Fibroblast of lung (primary cell): ENCODE data around the gene KLHL18. TPM values are rescaled to one million over a fixed set of nuclear protein-coding genes. Genes with fewer than 3 reads are reported as not detected.

ENCODE experiments used
- DNase-seq, 2 donors: peaks; one replicate each; pipeline versions ENCODE4 v3.0.0 to v3.0.0-alpha.2; 2010; ENCODE audit warnings: low read depth in 2 of 2
- H2AFZ ChIP-seq: 2 replicates; pipeline ENCODE4 v1.5.1; 2012; ENCODE audit warnings: low read length, control low read depth, inconsistent platforms
- H3K27ac ChIP-seq: 2 replicates; pipeline ENCODE4 v1.5.1; 2011; ENCODE audit warnings: low read length, control low read depth; ENCODE audit not compliant: insufficient read depth
- H3K27me3 ChIP-seq: 2 replicates; pipeline ENCODE4 v1.5.1; 2011; ENCODE audit warnings: mild to moderate bottlenecking, low read length; ENCODE audit not compliant: control insufficient read depth, insufficient read depth
- H3K36me3 ChIP-seq: 2 replicates; pipeline ENCODE4 v1.5.1; 2011; ENCODE audit warnings: low read length; ENCODE audit not compliant: control insufficient read depth, insufficient read depth
- H3K4me1 ChIP-seq: 2 replicates; pipeline ENCODE4 v1.5.1; 2011; ENCODE audit warnings: low read length; ENCODE audit not compliant: control insufficient read depth, insufficient read depth; ENCODE audit errors: extremely low read depth
- H3K4me2 ChIP-seq: 2 replicates; pipeline ENCODE4 v1.5.1; 2011; ENCODE audit warnings: low read length, control low read depth; ENCODE audit not compliant: insufficient read depth; ENCODE audit errors: extremely low read depth
- H3K4me3 ChIP-seq, 4 experiments: fragments of 200-600 bp in 1 of 4; sonication (generic) in 1 of 4; replicated peaks in 1 of 4; 2 replicates each; pipeline ENCODE4 v1.5.1; 2011 to 2016; ENCODE audit warnings: low read length in 4 of 4, low read depth in 3 of 4, mild to moderate bottlenecking in 3 of 4, control low read depth in 2 of 4, inconsistent platforms in 1 of 4, mixed read lengths in 1 of 4; ENCODE audit not compliant: insufficient read depth in 1 of 4; ENCODE audit errors: control extremely low read depth in 1 of 4
- H3K79me2 ChIP-seq: 2 replicates; pipeline ENCODE4 v1.5.1; 2012; ENCODE audit warnings: mild to moderate bottlenecking, low read length, inconsistent platforms; ENCODE audit not compliant: control insufficient read depth, insufficient read depth
- H3K9ac ChIP-seq: 2 replicates; pipeline ENCODE4 v1.5.1; 2011; ENCODE audit warnings: mild to moderate bottlenecking, low read length, control low read depth; ENCODE audit not compliant: insufficient read depth
- H3K9me3 ChIP-seq: 2 replicates; pipeline ENCODE4 v1.5.1; 2012; ENCODE audit warnings: low read depth, low read length; ENCODE audit not compliant: control insufficient read depth, insufficient read depth
- H4K20me1 ChIP-seq: 2 replicates; pipeline ENCODE4 v1.5.1; 2011; ENCODE audit warnings: low read length; ENCODE audit not compliant: control insufficient read depth, insufficient read depth; ENCODE audit errors: extremely low read depth
- EZH2 ChIP-seq: IDR thresholded peaks from 2 replicates; pipeline ENCODE4 v1.5.1; 2012; ENCODE audit warnings: low read length, control low read depth, mild to moderate bottlenecking; ENCODE audit errors: missing control alignments
- polyA plus RNA-seq, 2 donors: library from polyadenylated mRNA; depleted of rRNA in 1 of 2; stranded (reverse) in 1 of 2; unstranded in 1 of 2; fragments of >200 nt; gene quantifications; 2 replicates each; pipeline ENCODE4 v1.2.1, GENCODE V29; 2011 to 2012; ENCODE audit warnings: missing spikeins in 1 of 2
- total RNA-seq: library from RNA; depleted of rRNA; stranded (reverse); fragments of >200 nt; gene quantifications from 2 replicates; pipeline ENCODE4 v1.2.1, GENCODE V29; 2014
- TF ChIP-seq, protein P1 (sequence below), 2 donors: IDR thresholded peaks in 1 of 2; conservative IDR thresholded peaks in 1 of 2; 1 replicate in 1 of 2; 2 replicates in 1 of 2; pipeline ENCODE4 v1.5.1; 2011 to 2012; ENCODE audit warnings: low read length in 2 of 2, control low read depth in 1 of 2, inconsistent platforms in 1 of 2, low read depth in 1 of 2, mild to moderate bottlenecking in 1 of 2

KLHL18 gene
- total and polyA plus RNA-seq, 2 donors (not counting 1 experiment from before 2014, with no cell fraction given), result 20.1 to 27.8 TPM

DNA sequence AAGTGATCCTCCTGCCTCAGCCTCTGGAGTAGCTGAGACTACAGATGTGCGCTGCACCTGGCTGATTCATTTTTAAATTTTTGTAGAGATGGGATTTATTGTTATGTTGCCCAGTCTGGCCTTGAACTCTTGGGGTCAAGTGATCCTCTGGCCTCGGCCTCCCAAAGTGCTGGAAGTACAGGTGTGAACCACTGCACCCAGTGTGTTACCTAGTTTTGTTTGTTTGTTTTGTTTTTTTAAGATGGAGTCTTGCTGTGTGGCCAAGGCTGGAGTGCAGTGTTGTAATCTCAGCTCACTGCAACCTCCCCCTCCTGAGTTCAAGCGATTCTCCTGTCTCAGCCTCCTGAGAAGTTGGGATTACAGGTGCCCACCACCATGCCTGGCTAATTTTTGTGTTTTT lies 110.2 kb downstream of the KLHL18 start:
- H3K4me3 ChIP-seq, result no peak overlapping the region
- H3K79me2 ChIP-seq, result peaks cover 62% of the 10 kb centered on the region
- no peak overlapping the region for H3K27ac ChIP-seq
- no peaks in the 10 kb centered on the region for H3K9me3 ChIP-seq
- H3K4me1 ChIP-seq, result peaks cover 14% of the 10 kb centered on the region
- TF ChIP-seq, protein P1, sequence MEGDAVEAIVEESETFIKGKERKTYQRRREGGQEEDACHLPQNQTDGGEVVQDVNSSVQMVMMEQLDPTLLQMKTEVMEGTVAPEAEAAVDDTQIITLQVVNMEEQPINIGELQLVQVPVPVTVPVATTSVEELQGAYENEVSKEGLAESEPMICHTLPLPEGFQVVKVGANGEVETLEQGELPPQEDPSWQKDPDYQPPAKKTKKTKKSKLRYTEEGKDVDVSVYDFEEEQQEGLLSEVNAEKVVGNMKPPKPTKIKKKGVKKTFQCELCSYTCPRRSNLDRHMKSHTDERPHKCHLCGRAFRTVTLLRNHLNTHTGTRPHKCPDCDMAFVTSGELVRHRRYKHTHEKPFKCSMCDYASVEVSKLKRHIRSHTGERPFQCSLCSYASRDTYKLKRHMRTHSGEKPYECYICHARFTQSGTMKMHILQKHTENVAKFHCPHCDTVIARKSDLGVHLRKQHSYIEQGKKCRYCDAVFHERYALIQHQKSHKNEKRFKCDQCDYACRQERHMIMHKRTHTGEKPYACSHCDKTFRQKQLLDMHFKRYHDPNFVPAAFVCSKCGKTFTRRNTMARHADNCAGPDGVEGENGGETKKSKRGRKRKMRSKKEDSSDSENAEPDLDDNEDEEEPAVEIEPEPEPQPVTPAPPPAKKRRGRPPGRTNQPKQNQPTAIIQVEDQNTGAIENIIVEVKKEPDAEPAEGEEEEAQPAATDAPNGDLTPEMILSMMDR (conservative IDR thresholded peaks at IDR 0.05 in 1 of 2, IDR thresholded peaks at IDR 0.05 in 1 of 2; ENCODE audit: low read depth in 1 of 2, low read length in 2 of 2), result no peak
- no peak for TF ChIP-seq EZH2
- H4K20me1 ChIP-seq, result no peaks in the 10 kb centered on the region
- no peak for DNase-seq
- no peak overlapping the region for H3K4me2 ChIP-seq
- H3K36me3 ChIP-seq, result peaks cover 7% of the 10 kb centered on the region
- H2AFZ ChIP-seq, result no peak overlapping the region
- H3K9ac ChIP-seq, result no peak overlapping the region
- H3K27me3 ChIP-seq, result no peaks in the 10 kb centered on the region

DNA sequence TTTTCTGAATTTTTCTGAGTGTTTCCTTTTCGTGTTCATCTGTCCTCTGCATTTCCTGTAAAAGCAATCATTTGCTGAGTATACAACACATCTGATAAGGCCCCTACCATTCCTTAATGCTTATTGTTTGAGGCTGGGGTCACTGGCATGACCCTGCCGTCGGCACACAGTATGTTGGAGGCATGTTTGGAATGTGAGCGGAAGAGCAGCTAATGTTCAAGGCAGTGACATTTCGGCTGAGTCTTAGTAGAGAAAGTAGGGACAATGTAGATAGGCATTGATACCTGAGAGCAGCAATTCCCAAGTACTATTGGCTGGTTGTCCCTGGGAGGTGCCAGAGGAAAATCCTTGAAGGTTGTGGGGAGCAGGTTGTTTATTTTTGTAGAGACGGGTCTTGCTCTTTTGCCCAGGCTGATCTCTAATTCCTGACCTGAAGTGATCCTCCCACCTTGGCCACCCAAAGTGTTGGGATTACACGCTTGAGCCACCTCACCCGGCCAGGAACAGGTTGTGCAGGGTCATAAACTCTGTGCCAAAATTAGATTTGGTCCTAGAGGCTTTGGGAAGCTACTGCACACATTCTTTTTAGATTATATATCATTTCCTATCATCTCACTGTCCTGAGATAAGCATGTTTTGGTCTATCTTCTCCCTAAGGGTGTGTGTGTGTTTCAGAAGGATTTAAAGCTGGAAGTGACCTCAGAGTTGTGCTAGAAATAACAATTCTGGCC lies 111.6 kb downstream of the KLHL18 start:
- no peaks in the 10 kb centered on the region for H4K20me1 ChIP-seq
- TF ChIP-seq, protein P1 (conservative IDR thresholded peaks at IDR 0.05 in 1 of 2, IDR thresholded peaks at IDR 0.05 in 1 of 2; ENCODE audit: low read depth in 1 of 2, low read length in 2 of 2), result no peak
- TF ChIP-seq EZH2, result no peak
- H3K27me3 ChIP-seq, result no peaks in the 10 kb centered on the region
- no peak overlapping the region for H3K4me3 ChIP-seq
- peaks cover 49% of the 10 kb centered on the region for H3K79me2 ChIP-seq
- no peaks in the 10 kb centered on the region for H3K9me3 ChIP-seq
- H3K36me3 ChIP-seq, result peaks cover 7% of the 10 kb centered on the region
- peak overlapping the region; percentile 49 for H3K27ac ChIP-seq
- H2AFZ ChIP-seq, result no peak overlapping the region
- H3K9ac ChIP-seq, result no peak overlapping the region
- peak in 1 of 2 donors; percentile 68 for DNase-seq
- H3K4me2 ChIP-seq, result peak overlapping the region; percentile 0
- H3K4me1 ChIP-seq, result peaks cover 17% of the 10 kb centered on the region

DNA sequence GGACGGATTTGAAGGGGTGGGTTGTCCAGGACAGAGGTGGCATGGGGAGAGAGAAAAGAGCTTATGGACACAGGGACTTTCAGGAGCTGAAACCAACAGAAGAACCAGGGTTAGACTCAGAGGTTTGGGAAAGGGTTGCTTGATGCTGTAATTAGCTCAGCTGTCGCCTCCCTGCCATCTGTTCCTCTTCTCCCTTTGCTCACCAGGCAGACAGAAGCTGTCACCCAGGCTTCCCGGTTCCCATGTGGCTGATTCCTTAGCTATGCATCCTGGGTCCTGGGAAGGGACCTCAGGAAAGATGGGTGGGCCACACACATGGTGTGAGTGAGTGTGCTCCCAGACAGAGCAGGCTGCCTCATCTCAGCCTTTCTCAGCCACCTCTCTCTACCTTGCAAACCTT lies 112.1 kb downstream of the KLHL18 start:
- no peak for DNase-seq
- Histone ChIP-seq H2AFZ (no peak overlapping the region), H3K79me2 (peaks cover 48% of the 10 kb centered on the region), H3K4me3 (no peak overlapping the region), H3K27ac (peak overlapping the region; percentile 37), H3K9me3 (no peaks in the 10 kb centered on the region), H3K27me3 (no peaks in the 10 kb centered on the region), H4K20me1 (no peaks in the 10 kb centered on the region), H3K4me1 (peaks cover 17% of the 10 kb centered on the region), H3K4me2 (no peak overlapping the region), H3K36me3 (peaks cover 7% of the 10 kb centered on the region), H3K9ac (no peak overlapping the region)
- no peak for TF ChIP-seq EZH2
- TF ChIP-seq, protein P1 (conservative IDR thresholded peaks at IDR 0.05 in 1 of 2, IDR thresholded peaks at IDR 0.05 in 1 of 2; ENCODE audit: low read depth in 1 of 2, low read length in 2 of 2), result no peak

Other genes starting within 250 kb of the KLHL18 start
- gene SETD2, start 118.8 kb upstream of the KLHL18 start, total RNA-seq, result 30.8 and 35.3 TPM in 2 replicates
- gene SETD2, start 118.8 kb upstream of the KLHL18 start, polyA plus RNA-seq, result 19.2 and 22.5 TPM in 2 replicates
- gene KIF9, start 145 bp upstream of the KLHL18 start, total RNA-seq, result 1.8 and 2.8 TPM in 2 replicates
- gene KIF9, start 145 bp upstream of the KLHL18 start, polyA plus RNA-seq, result 3.4 and 4.3 TPM in 2 replicates
- gene PTPN23, start 98.1 kb downstream of the KLHL18 start, total RNA-seq, result 11.6 and 19.7 TPM in 2 replicates
- gene PTPN23, start 98.1 kb downstream of the KLHL18 start, polyA plus RNA-seq, result 1.5 and 2.7 TPM in 2 replicates
- 51.6 and 67.7 TPM in 2 replicates for gene SCAP, start 193.0 kb downstream of the KLHL18 start, total RNA-seq
- 13.6 and 16.7 TPM in 2 replicates for gene SCAP, start 193.0 kb downstream of the KLHL18 start, polyA plus RNA-seq
- gene ELP6, start 230.8 kb downstream of the KLHL18 start, total RNA-seq, result 20.0 and 35.2 TPM in 2 replicates
- 37.2 and 45.8 TPM in 2 replicates for gene ELP6, start 230.8 kb downstream of the KLHL18 start, polyA plus RNA-seq